HepG2 (cell line): ENCODE data around the gene RPTOR. TPM values are rescaled to one million over a fixed set of nuclear protein-coding genes. Genes with fewer than 3 reads are reported as not detected.

Experiments used
- FOXK1 ChIP-seq: sonication (generic); formaldehyde crosslinking; IDR thresholded peaks from 2 replicates; pipeline ENCODE4 v1.4.0; 2020; ENCODE audit warnings: low read depth, missing genetic modification reagents, borderline replicate concordance
- GABPA ChIP-seq, 2 experiments: IDR thresholded peaks; 2 replicates each; pipeline ENCODE4 v1.6.1; 2011 to 2016; ENCODE audit warnings: low read depth in 2 of 2, low read length in 1 of 2, missing biosample characterization in 1 of 2, missing genetic modification characterization in 1 of 2
- GTF3A ChIP-seq: sonication (generic); formaldehyde crosslinking; conservative IDR thresholded peaks from 2 replicates; pipeline ENCODE4 v1.4.0; 2020; ENCODE audit warnings: mild to moderate bottlenecking, missing genetic modification reagents
- KDM2A ChIP-seq: sonication (generic); formaldehyde crosslinking; IDR thresholded peaks from 2 replicates; pipeline ENCODE4 v1.4.0; 2020; ENCODE audit warnings: low read depth, missing genetic modification reagents, borderline replicate concordance
- MZF1 ChIP-seq: sonication (generic); formaldehyde crosslinking; IDR thresholded peaks from 2 replicates; pipeline ENCODE4 v1.8.1; 2023; ENCODE audit warnings: mild to moderate bottlenecking, missing genetic modification reagents, borderline replicate concordance
- NCOA1 ChIP-seq: sonication (generic); formaldehyde crosslinking; IDR thresholded peaks from 2 replicates; pipeline ENCODE4 v1.9.0; 2021; ENCODE audit warnings: missing genetic modification reagents
- SRF ChIP-seq: IDR thresholded peaks from 2 replicates; pipeline ENCODE4 v1.6.1; 2011; ENCODE audit warnings: mild to moderate bottlenecking, low read depth, low read length, moderate library complexity
- TCF12 ChIP-seq, 2 experiments: fragments of 450-650 bp in 1 of 2; sonication (generic) in 1 of 2; formaldehyde crosslinking in 1 of 2; IDR thresholded peaks; 2 replicates each; pipeline versions ENCODE4 v1.6.1 to v1.8.0; 2017 to 2022; ENCODE audit warnings: antibody characterized with exemption in 1 of 2, mild to moderate bottlenecking in 1 of 2, missing genetic modification reagents in 1 of 2, moderate library complexity in 1 of 2
- ZFP1 ChIP-seq: IDR thresholded peaks from 2 replicates; pipeline ENCODE4 v1.6.1; 2016
- ZFP90 ChIP-seq: sonication (generic); formaldehyde crosslinking; IDR thresholded peaks from 2 replicates; pipeline ENCODE4 v1.8.0; 2022; ENCODE audit warnings: missing genetic modification reagents, mild to moderate bottlenecking, inconsistent platforms, borderline replicate concordance
- ZNF230 ChIP-seq: sonication (generic); formaldehyde crosslinking; IDR thresholded peaks from 2 replicates; pipeline ENCODE4 v1.4.0; 2020; ENCODE audit warnings: mild to moderate bottlenecking, missing genetic modification reagents
- ZNF850 ChIP-seq: sonication (generic); formaldehyde crosslinking; conservative IDR thresholded peaks from 2 replicates; pipeline ENCODE4 v1.9.0; 2021; ENCODE audit warnings: mild to moderate bottlenecking, missing genetic modification reagents
- polyA plus RNA-seq, 8 experiments: library from polyadenylated mRNA; depleted of rRNA in 3 of 8; stranded (reverse) in 7 of 8; unstranded in 1 of 8; fragments of >200 nt; fragmentation: Illumina TruSeq in 4 of 8; extraction: Trizol in 4 of 8; gene quantifications; 2 replicates each; pipeline versions ENCODE4 v1.2.1 to v1.2.3, GENCODE V29; 2011 to 2016; ENCODE audit warnings: low read depth in 4 of 8, missing spikeins in 1 of 8, mixed read lengths in 1 of 8; ENCODE audit not compliant: insufficient read depth in 1 of 8
- total RNA-seq, 5 experiments: library from RNA; depleted of rRNA; stranded (reverse); fragments of >200 nt; fragmentation: Illumina TruSeq; extraction: Trizol; gene quantifications; 2 replicates each; pipeline ENCODE4 v1.2.3, GENCODE V29; 2016; ENCODE audit warnings: low read depth in 1 of 5
- TF ChIP-seq, protein P1 (sequence below): sonication (generic); formaldehyde crosslinking; IDR thresholded peaks from 2 replicates; pipeline ENCODE4 v1.4.0; 2020; ENCODE audit warnings: missing genetic modification reagents
- TF ChIP-seq, protein P2 (sequence below): conservative IDR thresholded peaks from 2 replicates; pipeline ENCODE4 v1.6.1; 2018; ENCODE audit warnings: missing genetic modification reagents
- TF ChIP-seq, protein P3 (sequence below): sonication (generic); formaldehyde crosslinking; IDR thresholded peaks from 2 replicates; pipeline ENCODE4 v1.4.0; 2020; ENCODE audit warnings: missing genetic modification reagents; ENCODE audit errors: not compliant biosample characterization
- TF ChIP-seq, protein P4 (sequence below): sonication (generic); formaldehyde crosslinking; IDR thresholded peaks from 2 replicates; pipeline ENCODE4 v1.5.1; 2020; ENCODE audit warnings: mild to moderate bottlenecking, missing genetic modification reagents
- TF ChIP-seq, protein P5 (sequence below): sonication (generic); formaldehyde crosslinking; IDR thresholded peaks from 2 replicates; pipeline ENCODE4 v1.9.0; 2021; ENCODE audit warnings: missing genetic modification reagents, borderline replicate concordance

Gene RPTOR
- total and polyA plus RNA-seq, 2 of the 13 experiments (the other 11 are each of a cell fraction or from before 2014, with no cell fraction given): 6.6 to 25.3 TPM

DNA sequence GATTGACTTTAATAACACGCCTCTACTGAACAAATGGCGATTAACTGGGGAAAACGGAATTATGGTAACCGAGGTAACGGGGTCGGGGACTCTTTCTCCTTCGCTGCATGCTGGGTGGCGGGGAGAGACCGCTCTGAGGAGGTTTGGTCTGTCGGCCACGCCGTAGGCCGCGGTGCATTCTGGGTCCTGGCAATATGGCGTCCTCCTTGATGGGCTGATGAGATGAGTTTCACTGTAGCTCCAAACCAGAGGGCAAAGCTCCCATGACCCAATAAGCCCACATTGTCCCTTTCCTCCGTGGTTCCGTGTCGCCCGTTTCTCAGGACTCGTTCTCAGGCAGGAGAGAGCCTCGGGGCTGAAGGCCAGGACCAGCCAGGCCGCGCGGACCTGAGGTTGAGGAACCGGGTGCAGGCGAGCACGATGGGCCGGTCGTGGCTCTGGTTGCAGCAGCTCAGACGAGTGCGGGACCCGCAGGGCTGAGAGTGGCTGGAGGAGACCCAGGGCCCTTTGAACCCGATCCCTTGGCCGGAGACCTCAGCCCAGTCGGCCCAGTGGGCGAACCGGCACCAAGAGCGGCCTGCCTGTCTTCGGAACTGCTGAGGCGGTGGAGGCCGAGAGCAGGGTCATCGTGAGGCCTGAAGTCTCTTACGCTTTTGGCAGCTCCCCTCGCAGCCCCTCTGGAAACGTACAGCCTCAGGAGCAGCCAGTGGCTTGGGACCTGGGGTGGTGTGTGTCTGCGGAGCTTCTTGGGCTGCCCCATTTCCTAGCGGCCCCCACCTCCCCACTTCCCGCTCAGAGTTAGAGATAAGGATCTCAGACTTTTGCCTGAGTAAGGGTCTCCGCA is at the start of gene RPTOR (continued):
- TF ChIP-seq, protein P1, sequence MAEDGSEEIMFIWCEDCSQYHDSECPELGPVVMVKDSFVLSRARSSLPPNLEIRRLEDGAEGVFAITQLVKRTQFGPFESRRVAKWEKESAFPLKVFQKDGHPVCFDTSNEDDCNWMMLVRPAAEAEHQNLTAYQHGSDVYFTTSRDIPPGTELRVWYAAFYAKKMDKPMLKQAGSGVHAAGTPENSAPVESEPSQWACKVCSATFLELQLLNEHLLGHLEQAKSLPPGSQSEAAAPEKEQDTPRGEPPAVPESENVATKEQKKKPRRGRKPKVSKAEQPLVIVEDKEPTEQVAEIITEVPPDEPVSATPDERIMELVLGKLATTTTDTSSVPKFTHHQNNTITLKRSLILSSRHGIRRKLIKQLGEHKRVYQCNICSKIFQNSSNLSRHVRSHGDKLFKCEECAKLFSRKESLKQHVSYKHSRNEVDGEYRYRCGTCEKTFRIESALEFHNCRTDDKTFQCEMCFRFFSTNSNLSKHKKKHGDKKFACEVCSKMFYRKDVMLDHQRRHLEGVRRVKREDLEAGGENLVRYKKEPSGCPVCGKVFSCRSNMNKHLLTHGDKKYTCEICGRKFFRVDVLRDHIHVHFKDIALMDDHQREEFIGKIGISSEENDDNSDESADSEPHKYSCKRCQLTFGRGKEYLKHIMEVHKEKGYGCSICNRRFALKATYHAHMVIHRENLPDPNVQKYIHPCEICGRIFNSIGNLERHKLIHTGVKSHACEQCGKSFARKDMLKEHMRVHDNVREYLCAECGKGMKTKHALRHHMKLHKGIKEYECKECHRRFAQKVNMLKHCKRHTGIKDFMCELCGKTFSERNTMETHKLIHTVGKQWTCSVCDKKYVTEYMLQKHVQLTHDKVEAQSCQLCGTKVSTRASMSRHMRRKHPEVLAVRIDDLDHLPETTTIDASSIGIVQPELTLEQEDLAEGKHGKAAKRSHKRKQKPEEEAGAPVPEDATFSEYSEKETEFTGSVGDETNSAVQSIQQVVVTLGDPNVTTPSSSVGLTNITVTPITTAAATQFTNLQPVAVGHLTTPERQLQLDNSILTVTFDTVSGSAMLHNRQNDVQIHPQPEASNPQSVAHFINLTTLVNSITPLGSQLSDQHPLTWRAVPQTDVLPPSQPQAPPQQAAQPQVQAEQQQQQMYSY (CRISPR knock-in tag): peak; percentile 70; the same call in 1 of the 2 replicates
- TF ChIP-seq GTF3A (CRISPR knock-in tag): 0 out of 2 replicates have a peak, but pooled peaks have one; percentile 38
- TF ChIP-seq ZFP90 (CRISPR knock-in tag): peak; percentile 98
- TF ChIP-seq TCF12 (IDR thresholded peaks at IDR 0.05): no peak
- TF ChIP-seq TCF12 (CRISPR knock-in tag; IDR thresholded peaks at IDR 0.05): 0 out of 2 replicates have a peak, but pooled peaks have one; percentile 73
- TF ChIP-seq ZNF850: 0 out of 2 replicates have a peak, but pooled peaks have one; percentile 34
- TF ChIP-seq FOXK1 (CRISPR knock-in tag): peak; percentile 88; the same call in 1 of the 2 replicates
- TF ChIP-seq, protein P2, sequence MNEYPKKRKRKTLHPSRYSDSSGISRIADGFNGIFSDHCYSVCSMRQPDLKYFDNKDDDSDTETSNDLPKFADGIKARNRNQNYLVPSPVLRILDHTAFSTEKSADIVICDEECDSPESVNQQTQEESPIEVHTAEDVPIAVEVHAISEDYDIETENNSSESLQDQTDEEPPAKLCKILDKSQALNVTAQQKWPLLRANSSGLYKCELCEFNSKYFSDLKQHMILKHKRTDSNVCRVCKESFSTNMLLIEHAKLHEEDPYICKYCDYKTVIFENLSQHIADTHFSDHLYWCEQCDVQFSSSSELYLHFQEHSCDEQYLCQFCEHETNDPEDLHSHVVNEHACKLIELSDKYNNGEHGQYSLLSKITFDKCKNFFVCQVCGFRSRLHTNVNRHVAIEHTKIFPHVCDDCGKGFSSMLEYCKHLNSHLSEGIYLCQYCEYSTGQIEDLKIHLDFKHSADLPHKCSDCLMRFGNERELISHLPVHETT (CRISPR knock-in tag): peak; percentile 88
- TF ChIP-seq MZF1: peak; percentile 87; the same call in 1 of the 2 replicates
- TF ChIP-seq ZFP1 (CRISPR knock-in tag): peak; percentile 60; the same call in 1 of the 2 replicates
- TF ChIP-seq, protein P3, sequence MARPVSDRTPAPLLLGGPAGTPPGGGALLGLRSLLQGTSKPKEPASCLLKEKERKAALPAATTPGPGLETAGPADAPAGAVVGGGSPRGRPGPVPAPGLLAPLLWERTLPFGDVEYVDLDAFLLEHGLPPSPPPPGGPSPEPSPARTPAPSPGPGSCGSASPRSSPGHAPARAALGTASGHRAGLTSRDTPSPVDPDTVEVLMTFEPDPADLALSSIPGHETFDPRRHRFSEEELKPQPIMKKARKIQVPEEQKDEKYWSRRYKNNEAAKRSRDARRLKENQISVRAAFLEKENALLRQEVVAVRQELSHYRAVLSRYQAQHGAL (CRISPR knock-in tag): peak; percentile 74
- peak; percentile 85 for TF ChIP-seq NCOA1 (CRISPR knock-in tag)
- no peak for TF ChIP-seq GABPA (IDR thresholded peaks at IDR 0.05; ENCODE audit: low read depth, low read length)
- peak; percentile 65 for TF ChIP-seq GABPA (CRISPR knock-in tag; IDR thresholded peaks at IDR 0.05; ENCODE audit: low read depth)
- TF ChIP-seq SRF: no peak
- TF ChIP-seq, protein P4, sequence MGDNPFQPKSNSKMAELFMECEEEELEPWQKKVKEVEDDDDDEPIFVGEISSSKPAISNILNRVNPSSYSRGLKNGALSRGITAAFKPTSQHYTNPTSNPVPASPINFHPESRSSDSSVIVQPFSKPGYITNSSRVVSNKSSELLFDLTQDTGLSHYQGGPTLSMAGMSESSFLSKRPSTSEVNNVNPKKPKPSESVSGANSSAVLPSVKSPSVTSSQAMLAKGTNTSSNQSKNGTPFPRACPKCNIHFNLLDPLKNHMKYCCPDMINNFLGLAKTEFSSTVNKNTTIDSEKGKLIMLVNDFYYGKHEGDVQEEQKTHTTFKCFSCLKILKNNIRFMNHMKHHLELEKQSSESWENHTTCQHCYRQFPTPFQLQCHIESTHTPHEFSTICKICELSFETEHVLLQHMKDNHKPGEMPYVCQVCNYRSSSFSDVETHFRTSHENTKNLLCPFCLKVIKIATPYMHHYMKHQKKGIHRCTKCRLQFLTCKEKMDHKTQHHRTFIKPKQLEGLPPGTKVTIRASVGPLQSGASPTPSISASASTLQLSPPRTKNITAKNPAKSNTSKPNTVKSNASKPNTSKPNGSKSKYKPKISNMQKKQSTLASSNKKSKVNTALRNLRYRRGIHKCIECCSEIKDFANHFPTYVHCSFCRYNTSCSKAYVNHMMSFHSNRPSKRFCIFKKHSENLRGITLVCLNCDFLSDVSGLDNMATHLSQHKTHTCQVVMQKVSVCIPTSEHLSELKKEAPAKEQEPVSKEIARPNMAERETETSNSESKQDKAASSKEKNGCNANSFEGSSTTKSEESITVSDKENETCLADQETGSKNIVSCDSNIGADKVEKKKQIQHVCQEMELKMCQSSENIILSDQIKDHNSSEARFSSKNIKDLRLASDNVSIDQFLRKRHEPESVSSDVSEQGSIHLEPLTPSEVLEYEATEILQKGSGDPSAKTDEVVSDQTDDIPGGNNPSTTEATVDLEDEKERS: peak; percentile 98
- peak; percentile 60; the same call in 1 of the 2 replicates for TF ChIP-seq ZNF230 (CRISPR knock-in tag)
- TF ChIP-seq, protein P5, sequence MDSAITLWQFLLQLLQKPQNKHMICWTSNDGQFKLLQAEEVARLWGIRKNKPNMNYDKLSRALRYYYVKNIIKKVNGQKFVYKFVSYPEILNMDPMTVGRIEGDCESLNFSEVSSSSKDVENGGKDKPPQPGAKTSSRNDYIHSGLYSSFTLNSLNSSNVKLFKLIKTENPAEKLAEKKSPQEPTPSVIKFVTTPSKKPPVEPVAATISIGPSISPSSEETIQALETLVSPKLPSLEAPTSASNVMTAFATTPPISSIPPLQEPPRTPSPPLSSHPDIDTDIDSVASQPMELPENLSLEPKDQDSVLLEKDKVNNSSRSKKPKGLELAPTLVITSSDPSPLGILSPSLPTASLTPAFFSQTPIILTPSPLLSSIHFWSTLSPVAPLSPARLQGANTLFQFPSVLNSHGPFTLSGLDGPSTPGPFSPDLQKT (CRISPR knock-in tag): no peak
- TF ChIP-seq KDM2A: peak; percentile 97
